ENCODE data around the gene IL3RA.
"Not testable (repeated sequence)": the region's sequence is repeated elsewhere in the genome, so short reads cannot be mapped to it uniquely, and the experiment has no call there.

IL3RA gene

DNA sequence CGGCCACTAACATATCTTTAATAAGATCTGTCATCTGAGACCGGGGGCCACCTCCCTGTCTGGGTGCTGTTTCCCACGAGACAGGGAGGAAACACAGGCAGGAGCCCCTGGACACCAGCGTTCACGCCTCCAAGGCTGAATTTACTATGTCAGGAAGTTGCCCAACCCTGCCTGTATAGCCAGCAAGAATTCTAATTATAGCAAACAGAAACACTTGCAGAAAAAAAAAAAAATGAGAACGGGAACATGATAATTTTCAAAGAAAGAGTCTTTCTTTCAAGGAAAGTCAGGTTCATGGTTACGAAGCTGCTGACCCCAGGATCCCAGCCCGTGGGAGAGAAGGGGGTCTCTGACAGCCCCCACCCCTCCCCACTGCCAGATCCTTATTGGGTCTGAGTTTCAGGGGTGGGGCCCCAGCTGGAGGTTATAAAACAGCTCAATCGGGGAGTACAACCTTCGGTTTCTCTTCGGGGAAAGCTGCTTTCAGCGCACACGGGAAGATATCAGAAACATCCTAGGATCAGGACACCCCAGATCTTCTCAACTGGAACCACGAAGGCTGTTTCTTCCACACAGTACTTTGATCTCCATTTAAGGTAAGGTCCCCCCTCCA lies at the start of gene IL3RA:
Gene IL3RA, plus strand, starts transcription at position 455 of the 613 bp plus-strand sequence. CDS start 4,981 bp downstream, outside the sequence.
- DNase-seq: no peak

DNA sequence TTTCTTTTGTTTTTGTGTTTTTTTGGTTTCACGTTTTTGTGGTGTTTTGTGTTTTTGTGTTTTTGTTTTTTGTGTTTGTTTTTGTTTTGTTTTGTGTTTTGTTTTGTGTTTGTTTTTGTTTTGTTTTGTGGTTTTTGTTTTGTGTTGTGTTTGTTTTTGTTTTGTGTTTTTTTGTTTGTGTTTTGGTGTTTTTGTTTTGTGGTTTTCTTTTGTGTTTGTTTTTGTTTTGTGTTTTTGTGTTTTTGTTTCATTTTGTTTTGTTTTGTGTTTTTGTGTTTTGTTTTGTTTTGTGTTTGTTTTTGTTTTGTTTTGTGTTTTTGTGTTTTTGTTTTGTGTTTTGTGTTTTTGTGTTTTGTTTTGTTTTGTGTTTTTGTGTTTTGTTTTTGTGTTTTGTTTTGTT lies 47.0 kb upstream of the IL3RA start:
- DNase-seq: no peak

DNA sequence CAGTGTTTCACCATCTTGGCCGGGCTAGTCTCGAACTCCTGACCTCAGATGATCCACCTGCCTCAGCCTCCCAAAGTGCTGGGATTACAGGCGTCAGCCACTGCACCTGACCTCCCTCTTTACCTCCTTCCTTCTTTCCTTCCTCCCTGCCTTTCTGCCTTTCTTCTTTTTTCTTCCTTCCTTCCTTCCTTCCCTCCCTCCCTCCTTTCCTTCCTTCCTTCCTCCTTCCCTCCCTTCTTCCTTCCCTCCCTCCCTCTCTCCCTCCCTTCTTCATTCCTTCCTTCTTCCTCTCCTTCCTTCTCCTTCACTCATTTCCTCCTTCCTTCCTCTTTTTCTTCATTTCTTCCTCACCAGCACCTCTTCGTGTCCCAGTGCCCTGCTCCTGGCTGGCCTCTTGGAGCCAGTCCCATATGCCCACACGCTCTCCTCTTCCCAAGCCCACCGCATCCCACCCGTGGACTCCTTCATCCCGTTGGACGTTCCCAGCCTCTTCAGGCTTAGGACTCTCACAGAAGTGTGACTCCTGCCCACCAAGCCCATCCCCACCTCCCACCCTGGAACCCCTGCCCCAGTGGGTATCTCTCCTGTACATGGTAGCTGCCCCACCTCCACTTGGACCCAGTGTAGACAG lies 45.4 kb upstream of the IL3RA start:
- no peak for DNase-seq

DNA sequence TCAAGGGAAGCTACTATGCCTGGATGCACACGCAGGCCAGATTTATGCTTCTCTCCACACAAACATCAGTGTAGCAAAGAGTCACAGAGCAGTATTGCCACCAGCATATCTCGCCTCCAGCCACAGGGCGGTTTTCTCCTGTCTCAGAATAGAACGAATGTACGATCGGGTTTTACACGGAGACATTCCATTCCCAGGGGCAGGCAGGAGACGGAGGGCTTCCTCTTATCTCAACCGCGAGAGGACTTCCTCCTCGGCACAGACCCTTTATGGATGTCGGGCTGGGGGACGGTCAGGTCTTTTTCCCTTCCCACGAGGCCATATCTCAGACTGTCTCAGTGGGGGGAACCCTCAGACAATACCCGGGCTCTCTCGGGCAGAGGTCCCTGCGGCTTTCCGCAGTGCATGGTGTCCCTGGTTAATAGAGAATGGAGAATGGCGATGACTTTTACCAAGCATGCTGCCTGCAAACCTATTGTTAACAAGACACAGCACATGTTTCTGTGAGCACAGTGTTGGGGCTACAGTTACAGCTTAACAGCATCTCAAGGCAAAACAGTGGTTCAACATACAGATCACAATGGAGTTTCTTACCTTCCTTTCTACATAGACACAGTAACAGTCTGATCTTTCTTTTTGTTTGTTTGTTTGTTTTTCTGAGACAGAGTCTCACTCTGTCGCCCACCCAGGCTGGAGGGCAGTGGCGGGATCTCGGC lies 43.9 kb upstream of the IL3RA start:
- no peak for DNase-seq

DNA sequence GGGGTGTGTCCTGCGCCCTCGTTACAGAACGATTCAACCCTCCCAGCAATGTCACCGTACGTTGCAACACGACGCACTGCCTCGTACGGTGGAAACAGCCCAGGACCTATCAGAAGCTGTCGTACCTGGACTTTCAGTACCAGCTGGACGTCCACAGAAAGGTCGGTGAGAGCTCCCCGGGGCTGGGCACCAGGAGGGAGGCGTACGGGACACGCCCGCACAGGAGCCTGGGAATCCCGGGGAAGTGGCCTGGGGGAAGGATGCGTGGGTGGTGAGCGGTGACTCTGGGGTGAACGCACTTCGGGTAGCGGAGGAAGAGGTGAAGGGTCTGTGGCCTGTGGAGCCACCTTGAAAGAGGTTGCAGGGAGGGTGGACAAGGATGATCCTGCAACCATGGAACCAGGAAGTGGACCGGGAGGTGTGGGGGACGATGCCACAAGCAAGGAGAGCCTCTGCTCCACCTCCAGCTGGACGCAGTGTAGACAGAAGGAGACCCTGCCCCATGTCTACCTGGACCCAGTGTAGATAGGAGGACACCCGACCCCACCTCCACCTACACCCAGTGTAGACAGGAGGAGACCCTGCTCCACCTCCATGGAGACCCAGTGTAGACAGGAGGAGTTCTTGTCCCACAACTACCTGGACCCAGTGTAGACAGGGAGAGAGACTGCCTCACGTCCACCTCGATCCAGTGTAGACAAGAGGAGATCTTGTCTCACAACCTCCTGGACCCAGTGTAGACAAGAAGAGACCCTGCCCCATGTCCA lies 42.1 kb upstream of the IL3RA start:
- DNase-seq: no peak

DNA sequence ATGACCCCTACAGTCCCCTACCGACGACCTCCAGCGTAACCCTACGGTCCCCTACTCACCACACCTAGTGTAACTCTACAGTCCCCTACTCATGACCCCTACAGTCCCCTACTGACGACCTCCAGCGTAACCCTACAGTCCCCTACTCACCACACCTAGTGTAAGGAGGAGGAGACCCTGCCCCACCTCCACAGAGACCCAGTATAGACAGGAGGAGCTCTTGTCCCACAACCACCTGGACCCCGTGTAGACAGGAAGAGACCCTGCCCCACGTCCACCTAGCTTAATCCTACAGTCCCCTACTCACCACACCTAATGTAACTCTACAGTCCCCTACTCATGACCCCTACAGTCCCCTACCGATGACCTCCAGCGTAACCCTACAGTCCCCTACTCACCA lies 41.0 kb upstream of the IL3RA start:
- no peak for DNase-seq

DNA sequence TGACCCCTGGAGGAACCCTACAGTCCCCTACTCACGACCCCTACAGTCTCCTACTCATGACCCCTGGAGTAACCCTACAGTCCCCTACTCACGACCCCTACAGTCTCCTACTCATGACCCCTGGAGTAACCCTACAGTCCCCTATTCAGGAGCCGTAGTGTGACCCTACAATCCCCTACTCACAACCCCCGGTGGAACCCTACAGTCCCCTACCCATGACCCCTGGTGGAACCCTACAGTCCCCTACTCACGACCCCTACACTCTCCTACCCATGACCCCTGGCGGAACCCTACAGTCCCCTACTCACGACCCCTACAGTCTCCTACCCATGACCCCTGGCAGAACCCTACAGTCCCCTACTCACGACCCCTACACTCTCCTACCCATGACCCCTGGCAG lies 39.0 kb upstream of the IL3RA start:
- DNase-seq: not testable (repeated sequence)

DNA sequence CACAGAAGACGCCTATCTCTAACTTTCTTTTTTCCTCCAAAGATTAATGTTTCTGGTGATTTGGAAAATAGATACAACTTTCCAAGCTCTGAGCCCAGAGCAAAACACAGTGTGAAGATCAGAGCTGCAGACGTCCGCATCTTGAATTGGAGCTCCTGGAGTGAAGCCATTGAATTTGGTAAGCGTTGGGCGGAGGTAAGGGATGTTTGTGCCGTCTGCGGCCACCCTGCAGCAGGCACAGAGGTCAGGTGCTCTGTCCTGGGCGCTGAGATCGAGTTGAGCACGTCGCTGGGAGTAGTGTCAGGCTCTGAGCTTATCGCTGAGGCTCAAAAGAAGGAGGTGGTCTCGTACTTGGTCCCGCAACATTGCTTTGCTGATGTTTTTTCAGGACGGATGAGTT lies 36.1 kb upstream of the IL3RA start:
- DNase-seq: no peak

DNA sequence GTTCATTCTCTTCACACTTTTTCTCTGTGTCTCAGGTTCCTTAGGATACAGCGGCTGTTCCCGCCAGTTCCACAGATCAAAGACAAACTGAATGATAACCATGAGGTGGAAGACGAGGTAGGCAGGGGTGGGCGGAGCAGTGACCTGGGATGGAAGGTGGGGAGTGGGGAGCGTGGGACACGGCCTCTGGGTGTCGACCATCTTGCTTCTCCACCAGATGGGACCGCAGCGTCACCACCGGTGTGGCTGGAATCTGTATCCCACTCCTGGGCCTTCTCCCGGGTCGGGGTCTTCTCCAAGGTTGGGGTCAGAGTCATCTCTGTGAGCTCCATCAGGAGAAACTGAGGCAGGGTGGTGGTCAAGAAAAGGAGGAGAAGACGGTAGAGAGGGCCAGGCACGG lies 31.2 kb upstream of the IL3RA start:
- no peak for DNase-seq

DNA sequence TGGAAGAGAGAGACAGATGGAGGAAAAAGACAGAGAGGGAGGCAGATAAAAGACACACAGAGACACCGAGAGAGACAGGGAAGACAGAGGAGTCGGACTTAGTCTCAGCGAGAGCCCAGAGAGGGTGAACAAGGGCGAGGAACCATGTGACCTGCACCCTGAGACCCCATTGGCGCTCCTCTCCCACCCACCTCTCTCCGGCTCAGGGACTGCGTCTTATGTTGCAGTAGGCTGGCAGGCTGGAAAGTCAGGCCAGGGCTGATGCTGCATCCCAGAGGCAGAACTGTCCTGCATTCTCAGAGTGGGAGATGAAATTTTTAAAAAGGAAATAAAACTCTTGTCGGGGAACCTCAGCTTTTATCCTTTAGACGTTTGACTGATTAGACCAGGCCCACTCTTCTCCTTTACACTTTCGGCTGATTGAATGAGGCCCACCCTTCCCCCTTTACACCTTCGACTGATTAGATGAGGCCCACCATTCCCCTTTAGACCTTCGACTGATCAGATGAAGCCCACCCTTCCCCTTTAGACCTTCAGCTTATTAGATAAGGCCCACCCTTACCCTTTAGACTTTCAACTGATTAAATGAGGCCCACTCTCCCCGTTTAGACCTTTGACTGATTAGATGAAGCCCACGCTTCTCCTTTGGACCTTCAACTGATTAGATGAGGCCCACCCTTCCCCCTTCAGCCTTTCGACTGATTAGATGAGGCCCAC lies 29.5 kb upstream of the IL3RA start:
- no peak for DNase-seq

DNA sequence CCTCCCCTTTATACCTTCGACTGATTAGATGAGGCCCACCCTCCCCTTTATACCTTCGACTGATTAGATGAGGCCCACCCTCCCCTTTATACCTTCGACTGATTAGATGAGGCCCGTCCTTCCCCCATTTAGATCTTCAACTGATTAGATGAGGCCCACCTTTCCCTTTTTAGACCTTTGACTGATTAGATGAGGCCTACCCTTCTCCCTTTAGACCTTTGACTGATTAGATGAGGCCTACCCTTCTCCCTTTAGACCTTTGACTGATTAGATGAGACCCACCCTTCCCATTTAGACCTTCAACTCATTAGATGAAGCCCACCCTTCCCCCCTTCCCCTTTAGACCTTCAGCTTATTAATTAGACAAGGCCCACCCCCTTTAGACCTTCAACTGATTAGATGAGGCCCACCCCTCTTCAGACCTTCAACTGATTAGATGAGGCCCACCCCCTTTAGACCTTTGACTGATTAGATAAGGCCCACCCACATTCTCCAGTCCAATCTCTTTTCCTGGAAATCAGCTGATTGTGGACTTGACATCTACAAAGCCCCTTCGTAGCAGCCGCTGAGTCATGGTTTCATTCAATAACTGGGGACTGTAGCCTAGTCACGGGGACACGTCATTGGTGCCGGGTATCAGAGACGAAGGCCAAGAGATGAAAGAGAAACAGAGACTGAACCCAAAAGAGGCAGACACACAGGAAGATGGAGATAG lies 28.8 kb upstream of the IL3RA start:
- DNase-seq: no peak

DNA sequence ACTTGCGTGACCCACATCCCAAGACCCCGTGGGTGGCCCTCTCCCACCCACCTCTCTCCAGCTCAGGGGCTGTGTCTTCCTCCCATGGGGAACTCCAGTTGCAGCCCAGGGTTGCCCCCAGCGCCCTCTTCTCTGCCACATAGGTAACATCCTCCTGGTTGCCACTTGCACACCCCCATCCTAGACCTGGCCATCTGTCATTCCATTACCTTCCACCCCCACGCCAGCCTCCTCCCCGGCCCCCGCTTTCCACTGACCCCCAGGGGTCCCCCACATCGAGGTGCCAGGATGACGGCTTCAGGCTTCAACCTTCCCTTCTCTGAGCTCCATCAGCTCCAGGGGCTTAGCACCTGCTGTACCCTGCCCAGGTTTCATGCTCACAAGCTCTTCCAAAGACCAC lies 28.1 kb upstream of the IL3RA start:
- no peak for DNase-seq

DNA sequence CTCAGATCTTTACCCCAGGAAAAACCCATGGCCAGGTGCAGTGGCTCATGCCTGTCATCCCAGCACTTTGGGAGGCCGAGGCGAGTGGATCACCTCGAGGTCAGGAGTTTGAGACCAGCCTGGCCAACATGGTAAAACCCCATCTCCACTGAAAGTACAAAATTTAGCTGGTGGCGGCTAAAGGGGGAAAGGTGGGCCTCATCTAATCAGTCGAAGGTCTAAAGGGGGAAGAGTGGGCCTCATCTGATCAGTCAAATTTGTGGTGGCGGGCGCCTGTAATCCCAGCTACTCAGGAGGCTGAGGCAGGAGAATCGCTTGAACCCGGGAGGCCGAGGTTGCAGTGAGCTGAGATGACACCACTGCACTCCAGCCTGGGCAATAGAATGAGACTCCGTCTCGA lies 27.7 kb upstream of the IL3RA start:
- not testable (repeated sequence) for DNase-seq

DNA sequence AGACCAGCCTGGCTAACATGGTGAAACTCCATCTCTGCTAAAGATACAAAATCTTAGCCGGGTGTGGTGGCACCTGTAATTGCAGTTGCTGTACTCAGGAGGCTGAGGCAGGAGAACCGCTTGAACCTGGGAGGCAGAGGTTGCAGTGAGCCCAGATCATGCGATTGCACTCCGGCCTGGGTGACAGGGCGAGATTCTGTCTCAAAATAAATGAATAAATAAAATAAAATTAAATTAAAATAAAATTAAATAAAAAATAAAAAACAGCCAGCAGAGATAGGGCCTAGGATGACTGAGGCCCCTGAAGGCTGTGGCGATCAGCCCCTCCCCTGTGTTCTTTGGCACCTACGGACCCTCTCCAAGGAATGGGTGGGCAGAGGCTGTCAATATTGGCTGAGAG lies 22.8 kb upstream of the IL3RA start:
- no peak for DNase-seq

DNA sequence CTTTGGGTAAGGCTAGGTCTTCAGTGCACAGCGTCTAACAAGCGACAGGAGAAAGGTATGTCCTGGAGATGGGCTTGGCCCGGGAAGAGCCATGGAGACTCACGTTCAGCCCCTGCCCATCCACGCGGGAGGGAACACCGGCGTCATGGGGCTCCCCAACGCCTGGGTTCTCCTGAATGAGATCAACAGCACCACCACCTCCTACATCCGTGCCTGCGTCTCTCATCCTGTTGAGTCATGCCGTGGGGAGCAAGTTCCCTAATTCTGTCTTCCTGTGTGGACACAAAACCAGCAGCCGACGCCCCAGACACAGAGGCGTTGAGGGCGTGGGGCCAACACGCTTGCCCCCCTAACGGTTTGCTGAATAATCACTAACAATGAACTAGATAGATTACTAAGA lies 20.1 kb upstream of the IL3RA start:
- DNase-seq: no peak

DNA sequence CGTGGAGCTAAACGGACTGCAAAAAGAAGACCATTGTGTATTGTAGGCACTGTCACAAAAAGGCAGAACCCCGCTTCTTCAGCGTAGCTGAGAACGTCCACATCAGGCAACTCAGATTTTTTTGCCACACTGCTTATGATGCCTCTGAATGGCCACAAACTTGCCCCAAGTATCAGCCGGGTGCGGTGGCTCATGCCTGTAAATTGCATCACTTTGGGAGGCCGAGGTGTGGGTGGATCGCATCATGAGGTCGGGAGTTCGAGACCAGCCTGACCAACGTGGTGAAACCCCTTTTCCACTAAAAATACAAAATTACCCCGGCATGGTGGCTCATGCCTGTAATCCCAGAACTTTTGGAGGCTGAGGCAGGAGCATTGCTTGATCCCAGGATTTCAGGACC lies 14.9 kb upstream of the IL3RA start:
- DNase-seq: no peak

DNA sequence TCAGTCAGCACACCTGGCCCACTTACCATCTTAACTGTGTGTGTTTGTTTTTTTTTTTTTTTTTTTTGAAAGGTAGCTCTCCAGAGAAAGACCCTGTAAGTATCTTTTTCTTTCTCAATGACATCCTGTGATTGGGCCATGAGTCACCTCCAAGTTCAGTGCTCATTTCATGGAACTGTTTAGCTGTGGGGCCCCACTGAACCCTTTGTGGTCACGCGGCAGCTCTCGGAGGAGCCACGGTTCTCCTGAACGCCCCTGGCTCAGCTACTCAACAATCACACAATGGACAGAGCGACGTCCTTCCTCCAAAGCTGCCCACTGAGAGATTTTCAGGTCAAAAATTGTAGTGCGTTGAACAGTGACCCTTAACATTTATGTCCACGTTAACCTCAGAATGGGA lies 14.2 kb upstream of the IL3RA start:
- no peak for DNase-seq

DNA sequence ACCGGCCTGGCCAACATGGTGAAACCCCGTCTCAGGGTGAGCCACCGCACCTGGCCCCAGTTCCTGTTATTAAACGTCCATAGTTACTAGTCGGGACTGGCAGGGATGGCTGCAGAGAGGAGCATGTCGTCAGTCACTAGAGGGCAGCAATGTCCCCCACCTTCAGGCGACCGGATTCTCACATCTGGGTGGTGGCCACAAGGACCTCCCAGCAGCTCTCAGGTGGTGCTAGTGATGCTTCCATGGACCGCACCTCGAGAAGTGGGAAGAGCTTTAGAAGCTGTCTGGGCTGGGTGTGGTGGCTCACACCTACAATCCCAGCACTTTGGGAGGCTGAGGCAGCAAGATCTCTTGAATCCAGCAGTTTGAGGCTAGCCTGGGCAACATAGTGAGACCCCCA lies 13.3 kb upstream of the IL3RA start:
- DNase-seq: peak; percentile 5

DNA sequence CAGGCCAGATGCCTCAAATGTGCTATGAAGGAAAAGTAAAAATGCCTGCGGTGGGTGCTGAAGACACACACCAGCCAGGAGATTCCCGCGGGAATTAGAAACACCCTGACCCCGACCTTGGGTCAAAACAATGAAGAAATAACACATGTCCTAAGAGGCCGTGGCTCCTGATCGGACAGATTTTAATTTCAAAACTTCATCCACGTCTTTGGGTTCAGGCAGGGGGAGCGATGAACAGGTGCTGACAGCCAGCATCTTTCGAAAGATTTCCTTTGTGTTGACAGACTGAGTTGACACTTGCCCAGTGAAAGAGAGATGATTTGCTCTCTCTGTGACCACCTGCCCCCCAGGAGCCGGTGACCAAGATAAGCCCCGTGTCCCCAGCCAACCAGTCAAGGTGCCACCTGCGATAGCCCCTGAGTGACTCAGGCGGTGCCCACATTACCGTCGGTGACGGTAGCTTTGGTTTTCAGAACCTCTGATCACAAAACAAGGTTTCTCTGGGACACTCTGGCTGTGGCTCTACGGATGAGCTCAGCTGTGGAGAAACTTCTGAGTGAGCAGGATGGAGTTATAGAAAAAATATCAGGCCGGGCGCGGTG lies 11.0 kb upstream of the IL3RA start:
- no peak for DNase-seq

DNA sequence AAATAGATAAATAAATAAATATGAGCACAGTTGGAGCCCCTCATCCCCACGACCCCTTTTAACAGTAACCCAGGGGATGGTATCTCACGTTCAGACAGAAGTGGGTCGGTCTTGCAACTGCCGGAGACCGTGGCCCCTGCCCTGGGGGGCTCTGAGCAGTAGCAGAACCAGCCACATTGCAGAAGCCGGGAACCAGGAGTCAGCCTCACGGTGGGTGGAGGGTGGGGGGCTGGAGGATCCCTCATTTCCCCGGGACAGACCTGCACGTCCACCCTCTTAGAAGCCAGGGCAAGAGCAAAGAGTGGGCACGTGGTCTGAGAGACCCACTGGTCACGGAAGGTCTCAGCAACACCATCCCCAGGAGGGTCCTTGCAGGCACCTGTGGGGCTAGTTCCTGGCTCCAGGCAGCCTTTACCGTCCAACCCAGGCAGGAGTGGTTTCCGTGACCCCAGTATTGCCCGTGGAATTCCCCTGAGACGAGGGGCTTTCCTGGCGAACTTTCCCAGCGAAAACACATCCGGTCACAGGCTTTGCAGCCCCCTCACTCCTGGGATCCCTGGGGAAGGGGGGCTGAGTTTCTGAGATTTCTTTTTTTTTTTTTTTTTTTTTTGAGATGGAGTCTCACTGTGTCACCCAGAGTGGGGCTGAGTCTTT lies 8.8 kb upstream of the IL3RA start:
- DNase-seq: no peak

DNA sequence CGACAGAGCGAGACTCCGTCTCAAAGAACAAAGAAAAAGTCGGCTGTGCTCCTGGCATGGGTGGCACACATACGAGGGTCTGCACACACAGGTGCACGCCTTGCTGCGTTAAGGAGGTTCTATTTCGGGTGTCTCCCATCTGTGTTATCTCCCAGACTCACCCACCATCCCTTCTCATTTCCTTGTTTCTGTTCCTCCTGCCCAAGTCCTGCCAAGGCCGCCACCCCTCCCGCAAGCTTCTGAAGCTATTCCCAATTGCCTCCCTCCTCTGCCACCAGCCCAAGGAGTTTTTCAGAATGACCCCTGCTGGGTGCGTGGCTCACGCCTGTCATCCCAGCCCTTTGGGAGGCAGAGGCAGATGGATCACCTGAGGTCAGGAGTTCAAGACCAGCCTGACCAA lies 6.0 kb upstream of the IL3RA start:
- no peak for DNase-seq

All from NCI-H345 (cell line).